Activated T-helper 17 cell treated with anti-CD3 and anti-CD28 coated beads, Interleukin-2, amount 50 U/mL, for 72 hours (primary cell): ENCODE measurements around the gene FYN. TPM values are rescaled to one million over a fixed set of nuclear protein-coding genes. Genes with fewer than 3 reads are reported as not detected.
A peak's percentile ranks its signal among the peaks of the same experiment; 100 is the strongest.
"Not testable (repeated sequence)": the region's sequence is repeated elsewhere in the genome, so short reads cannot be mapped to it uniquely, and the experiment has no call there.

Experiments used
- ATAC-seq: fragments of 150-1000 bp; cut with Tn5 transposase; replicated peaks from 2 replicates; pipeline ENCODE4 v1.10.0; 2021; ENCODE audit warnings: mild to moderate bottlenecking, moderate library complexity
- H3K27ac Mint-ChIP-seq: one replicate; pipeline ENCODE4 v1.8.0; 2022; ENCODE audit warnings: mixed read lengths
- H3K27me3 Mint-ChIP-seq: one replicate; pipeline ENCODE4 v1.8.0; 2022; ENCODE audit warnings: mixed read lengths
- H3K36me3 Mint-ChIP-seq: one replicate; pipeline ENCODE4 v1.8.0; 2022; ENCODE audit warnings: low read depth, mild to moderate bottlenecking, mixed read lengths
- H3K4me1 Mint-ChIP-seq: one replicate; pipeline ENCODE4 v1.8.0; 2022; ENCODE audit warnings: mixed read lengths
- H3K4me3 Mint-ChIP-seq: one replicate; pipeline ENCODE4 v1.8.0; 2022; ENCODE audit warnings: mild to moderate bottlenecking, mixed read lengths
- H3K9me3 Mint-ChIP-seq: one replicate; pipeline ENCODE4 v1.8.0; 2022; ENCODE audit warnings: mixed read lengths
- total RNA-seq, 2 donors: library from RNA; stranded (reverse); gene quantifications; one replicate each; pipeline ENCODE4 v1.2.3, GENCODE V29; 2022

The FYN gene
- total RNA-seq, 2 donors from 2014 or later, result 139 to 326 TPM

DNA sequence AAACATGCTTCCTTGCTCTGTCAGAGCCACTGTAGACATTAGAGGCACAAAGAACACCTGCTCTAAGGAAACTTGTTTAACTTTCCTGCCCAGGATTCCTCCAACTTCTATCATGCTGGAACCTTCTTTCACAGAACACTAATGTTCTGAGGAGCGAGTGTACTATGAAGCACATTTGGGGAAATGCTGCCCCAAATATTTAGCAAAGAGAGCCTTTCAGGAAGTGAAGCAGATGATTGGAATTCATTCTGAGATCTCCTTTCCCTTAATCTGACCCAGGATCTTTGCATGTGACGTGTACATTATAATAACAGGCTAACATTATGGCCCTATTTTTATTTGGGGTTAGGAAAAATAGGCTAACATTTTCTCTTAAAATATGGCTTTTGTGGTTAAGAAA is 21.0 kb upstream of the FYN start:
- H3K27ac Mint-ChIP-seq, result no peak overlapping the region
- no peaks in the 10 kb centered on the region for H3K27me3 Mint-ChIP-seq
- H3K4me1 Mint-ChIP-seq, result no peaks in the 10 kb centered on the region
- no peaks in the 10 kb centered on the region for H3K9me3 Mint-ChIP-seq
- H3K36me3 Mint-ChIP-seq, result no peaks in the 10 kb centered on the region
- H3K4me3 Mint-ChIP-seq, result no peak overlapping the region
- ATAC-seq, result no peak

DNA sequence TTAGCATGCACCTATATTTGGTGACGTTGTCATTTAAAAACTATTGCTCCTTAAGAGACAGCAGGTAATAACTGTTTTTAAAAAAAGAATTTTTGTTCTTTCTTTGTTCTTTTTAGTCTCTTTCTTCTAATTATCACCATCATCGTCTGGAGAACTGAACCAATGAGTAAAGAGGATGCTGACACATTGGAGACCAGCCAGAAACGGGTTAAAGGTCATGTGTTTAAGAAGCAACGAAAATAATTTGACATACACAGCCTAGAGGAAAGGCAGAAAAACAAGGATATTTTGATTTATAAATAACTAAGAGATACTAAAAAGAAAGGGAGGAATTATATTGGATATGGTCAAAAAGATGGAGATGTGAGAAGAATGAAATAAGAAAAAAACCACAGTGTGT is 19.2 kb upstream of the FYN start:
- no peak for ATAC-seq
- no peak overlapping the region for H3K27ac Mint-ChIP-seq
- no peaks in the 10 kb centered on the region for H3K36me3 Mint-ChIP-seq
- no peaks in the 10 kb centered on the region for H3K9me3 Mint-ChIP-seq
- no peaks in the 10 kb centered on the region for H3K4me1 Mint-ChIP-seq
- H3K4me3 Mint-ChIP-seq, result no peak overlapping the region
- H3K27me3 Mint-ChIP-seq, result no peaks in the 10 kb centered on the region

DNA sequence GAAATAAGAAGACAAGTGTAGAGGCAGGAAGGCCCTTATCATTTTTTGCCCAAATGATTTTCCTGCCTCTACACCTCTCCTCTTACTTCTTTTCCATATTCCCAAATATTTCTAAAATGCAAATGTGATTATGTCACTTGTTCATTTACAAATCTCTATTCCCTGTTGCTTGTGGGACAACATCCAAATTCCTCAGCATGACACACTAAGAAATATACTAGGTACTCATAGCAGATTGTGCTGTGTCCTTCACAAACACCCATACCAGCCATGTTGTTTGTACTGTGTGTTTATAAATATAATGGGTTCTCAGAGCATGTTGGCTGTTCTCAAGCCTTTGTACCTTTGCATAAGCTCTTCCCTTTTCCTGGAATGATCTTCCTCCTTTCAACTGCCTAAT is 17.7 kb upstream of the FYN start:
- H3K27ac Mint-ChIP-seq, result no peak overlapping the region
- no peaks in the 10 kb centered on the region for H3K4me1 Mint-ChIP-seq
- peaks cover 3% of the 10 kb centered on the region for H3K9me3 Mint-ChIP-seq
- H3K4me3 Mint-ChIP-seq, result no peak overlapping the region
- ATAC-seq, result no peak
- no peaks in the 10 kb centered on the region for H3K36me3 Mint-ChIP-seq
- no peaks in the 10 kb centered on the region for H3K27me3 Mint-ChIP-seq

- H3K27ac Mint-ChIP-seq, result no peak overlapping the region
- H3K27me3 Mint-ChIP-seq, result no peaks in the 10 kb centered on the region
- H3K4me1 Mint-ChIP-seq, result no peaks in the 10 kb centered on the region
- H3K4me3 Mint-ChIP-seq, result no peak overlapping the region
- no peak for ATAC-seq
- peaks cover 3% of the 10 kb centered on the region for H3K9me3 Mint-ChIP-seq
- H3K36me3 Mint-ChIP-seq, result no peaks in the 10 kb centered on the region
Measured at GRCh38 chr6:111888928-111889695, 15.9 kb upstream of the FYN start.

DNA sequence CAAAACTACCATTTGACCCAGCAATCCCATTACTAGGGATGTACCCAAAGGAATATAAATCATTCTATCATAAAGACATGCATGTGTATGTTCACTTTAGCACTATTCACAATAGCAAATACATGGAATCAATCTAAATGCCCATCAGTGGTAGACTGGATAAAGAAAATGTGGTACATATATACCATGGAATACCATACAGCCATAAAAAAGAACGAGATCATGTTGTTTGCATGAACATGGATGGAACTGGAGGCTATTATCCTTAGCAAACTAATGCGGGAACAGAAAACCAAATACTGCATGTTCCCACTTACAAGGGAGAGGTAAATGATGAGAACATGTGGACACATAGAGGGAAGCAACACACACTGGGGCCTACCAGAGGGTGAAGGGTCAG is 13.5 kb upstream of the FYN start:
- H3K9me3 Mint-ChIP-seq, H3K4me3 Mint-ChIP-seq, H3K27me3 Mint-ChIP-seq, H3K4me1 Mint-ChIP-seq, ATAC-seq, H3K27ac Mint-ChIP-seq, H3K36me3 Mint-ChIP-seq: not testable (repeated sequence)

DNA sequence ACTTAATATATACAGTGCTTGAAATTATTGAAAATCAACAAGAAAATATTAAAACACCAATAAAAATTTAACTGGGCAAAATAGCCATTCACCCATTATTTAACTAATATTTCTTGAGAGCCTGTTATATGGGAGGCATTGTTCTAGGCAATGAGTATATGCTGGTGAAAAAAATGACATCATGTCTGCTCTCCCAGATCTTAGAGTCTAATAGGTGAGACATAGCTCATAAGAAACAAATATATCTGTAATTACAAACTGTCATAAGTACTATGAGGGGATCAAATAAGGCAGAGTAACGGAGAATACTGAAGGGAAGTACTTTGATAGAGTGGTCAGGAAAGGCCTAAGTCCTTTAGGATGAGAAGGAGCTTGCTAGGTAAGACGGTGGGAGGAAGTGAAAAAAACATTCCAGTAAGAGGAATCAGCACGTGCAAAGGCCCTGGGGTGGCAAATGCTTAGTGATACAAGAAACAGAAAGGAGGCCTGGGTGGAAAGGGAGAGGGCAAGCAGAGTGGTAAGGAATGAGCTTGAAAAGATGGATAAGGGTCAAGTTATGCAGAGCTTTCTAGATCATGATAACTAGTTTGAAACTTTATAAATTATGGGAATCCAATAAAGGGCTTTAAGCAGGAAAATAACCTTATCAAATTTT is 12.2 kb upstream of the FYN start:
- ATAC-seq, result no peak
- peaks cover 8% of the 10 kb centered on the region for H3K9me3 Mint-ChIP-seq
- H3K4me3 Mint-ChIP-seq, result no peak overlapping the region
- H3K4me1 Mint-ChIP-seq, result no peaks in the 10 kb centered on the region
- H3K27me3 Mint-ChIP-seq, result no peaks in the 10 kb centered on the region
- no peak overlapping the region for H3K27ac Mint-ChIP-seq
- H3K36me3 Mint-ChIP-seq, result no peaks in the 10 kb centered on the region

GRCh38 chr6:111884068-111884467 is 10.8 kb upstream of the FYN start:
- Mint-ChIP-seq H3K9me3 (peaks cover 10% of the 10 kb centered on the region), H3K4me1 (no peaks in the 10 kb centered on the region), H3K36me3 (no peaks in the 10 kb centered on the region), H3K27me3 (no peaks in the 10 kb centered on the region), H3K27ac (no peak overlapping the region), H3K4me3 (no peak overlapping the region)
- no peak for ATAC-seq

DNA sequence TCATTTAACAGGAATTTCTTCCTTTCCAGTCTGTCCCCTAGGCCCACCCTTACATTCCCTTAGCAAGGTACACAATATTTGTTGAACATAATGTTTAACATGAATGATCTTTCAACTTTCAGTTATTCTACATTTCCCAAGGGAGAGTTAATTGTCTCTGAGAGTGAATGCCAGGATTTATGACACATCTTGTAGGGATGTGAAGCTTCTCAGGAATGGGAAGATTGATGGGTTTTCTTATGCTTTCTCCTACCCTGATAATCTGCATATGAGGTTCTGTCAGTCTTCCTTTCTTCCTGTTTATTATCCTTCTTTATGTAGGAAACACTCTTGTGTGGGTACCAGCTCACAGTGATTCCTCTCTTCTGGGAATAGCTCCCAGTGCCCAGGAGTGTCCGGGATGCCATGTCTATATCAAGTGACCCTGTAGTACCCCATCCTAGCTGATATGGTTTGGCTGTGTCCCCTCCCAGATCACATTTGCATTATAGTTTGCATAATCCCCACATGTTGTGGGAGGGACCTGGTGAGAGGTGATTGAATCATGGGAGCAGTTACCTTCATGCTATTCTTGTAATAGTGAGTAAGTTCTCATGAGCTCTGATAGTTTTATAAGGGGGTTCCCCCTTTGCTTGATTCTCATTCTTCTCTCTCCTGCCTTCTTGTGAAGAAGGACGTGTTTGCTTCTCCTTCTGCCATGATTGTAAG is 7.1 kb upstream of the FYN start:
- peak; percentile 66 for ATAC-seq
- H3K27ac Mint-ChIP-seq, result no peak overlapping the region
- H3K27me3 Mint-ChIP-seq, result no peaks in the 10 kb centered on the region
- H3K9me3 Mint-ChIP-seq, result peaks cover 7% of the 10 kb centered on the region
- H3K4me1 Mint-ChIP-seq, result no peaks in the 10 kb centered on the region
- no peak overlapping the region for H3K4me3 Mint-ChIP-seq
- no peaks in the 10 kb centered on the region for H3K36me3 Mint-ChIP-seq

- Mint-ChIP-seq H3K36me3 (peaks cover 23% of the 10 kb centered on the region), H3K27ac (no peak overlapping the region), H3K4me3 (no peak overlapping the region), H3K4me1 (peaks cover 5% of the 10 kb centered on the region), H3K27me3 (no peaks in the 10 kb centered on the region), H3K9me3 (peaks cover 5% of the 10 kb centered on the region)
- no peak for ATAC-seq
Measured at GRCh38 chr6:111875741-111876140, 2.5 kb upstream of the FYN start.

DNA sequence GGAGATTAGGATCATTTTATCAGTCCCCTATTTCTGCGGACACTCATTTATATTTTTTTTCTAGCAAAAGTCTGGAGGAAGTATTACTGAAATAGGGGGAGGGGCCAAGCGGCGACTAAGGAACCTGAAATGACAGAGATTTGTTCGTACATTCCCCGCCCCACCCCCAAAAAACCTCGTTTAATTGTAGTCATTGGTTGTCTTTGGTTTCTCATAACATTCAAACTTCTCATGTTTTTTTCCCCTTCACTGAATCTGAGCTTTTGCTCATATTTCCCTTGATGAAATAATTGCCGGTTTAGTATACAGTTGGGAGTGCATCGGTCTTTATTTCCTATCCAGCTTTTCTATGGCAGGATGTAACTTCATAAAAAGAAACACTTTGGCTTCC is 768 bp upstream of the FYN start:
- peak overlapping the region; percentile 92 for H3K27ac Mint-ChIP-seq
- peaks cover 11% of the 10 kb centered on the region for H3K4me1 Mint-ChIP-seq
- ATAC-seq, result peak; percentile 17
- no peaks in the 10 kb centered on the region for H3K27me3 Mint-ChIP-seq
- H3K9me3 Mint-ChIP-seq, result no peaks in the 10 kb centered on the region
- H3K36me3 Mint-ChIP-seq, result peaks cover 40% of the 10 kb centered on the region
- H3K4me3 Mint-ChIP-seq, result peak overlapping the region; percentile 93

- no peaks in the 10 kb centered on the region for H3K9me3 Mint-ChIP-seq
- peak; percentile 2 for ATAC-seq
- H3K27ac Mint-ChIP-seq, result peak overlapping the region; percentile 95
- H3K4me1 Mint-ChIP-seq, result peaks cover 17% of the 10 kb centered on the region
- no peaks in the 10 kb centered on the region for H3K27me3 Mint-ChIP-seq
- peaks cover 54% of the 10 kb centered on the region for H3K36me3 Mint-ChIP-seq
- peak overlapping the region; percentile 93 for H3K4me3 Mint-ChIP-seq
Measured at GRCh38 chr6:111872401-111873177, 663 bp downstream of the FYN start.

GRCh38 chr6:111871725-111872400 is 1.4 kb downstream of the FYN start:
- peak overlapping the region; percentile 82 for H3K4me3 Mint-ChIP-seq
- H3K36me3 Mint-ChIP-seq, result peaks cover 61% of the 10 kb centered on the region
- H3K27ac Mint-ChIP-seq, result peak overlapping the region; percentile 95
- peaks cover 25% of the 10 kb centered on the region for H3K4me1 Mint-ChIP-seq
- ATAC-seq, result no peak
- no peaks in the 10 kb centered on the region for H3K9me3 Mint-ChIP-seq
- H3K27me3 Mint-ChIP-seq, result no peaks in the 10 kb centered on the region

GRCh38 chr6:111871207-111871606 is 2.0 kb downstream of the FYN start:
- Mint-ChIP-seq H3K4me1 (peaks cover 28% of the 10 kb centered on the region), H3K4me3 (peak overlapping the region; percentile 82), H3K27ac (peak overlapping the region; percentile 95), H3K36me3 (peaks cover 66% of the 10 kb centered on the region), H3K9me3 (no peaks in the 10 kb centered on the region), H3K27me3 (no peaks in the 10 kb centered on the region)
- peak; percentile 59 for ATAC-seq

GRCh38 chr6:111870742-111871064 is 2.5 kb downstream of the FYN start:
- H3K4me1 Mint-ChIP-seq, result peaks cover 33% of the 10 kb centered on the region
- peak overlapping the region; percentile 95 for H3K27ac Mint-ChIP-seq
- ATAC-seq, result no peak
- H3K4me3 Mint-ChIP-seq, result peak overlapping the region; percentile 82
- H3K36me3 Mint-ChIP-seq, result peaks cover 71% of the 10 kb centered on the region
- H3K27me3 Mint-ChIP-seq, result no peaks in the 10 kb centered on the region
- H3K9me3 Mint-ChIP-seq, result no peaks in the 10 kb centered on the region
